Measurements from ENCODE around the gene LRRC23. TPM values are rescaled to one million over a fixed set of nuclear protein-coding genes. Genes with fewer than 3 reads are reported as not detected.
"Not testable (repeated sequence)": the region's sequence is repeated elsewhere in the genome, so short reads cannot be mapped to it uniquely, and the experiment has no call there.

The LRRC23 gene
- total RNA-seq, 4 donors from 2014 or later = 2.3 to 5.9 (median 4.8) TPM

GRCh38 chr12:6861391-6861790 lies 43.2 kb upstream of the LRRC23 start:
- 87 to 88% methylated on average over 9 of the region's 9 CpGs for WGBS, 2 donors
- no peak for TF ChIP-seq POLR2A (IDR thresholded peaks at IDR 0.05)
- no peak for TF ChIP-seq CTCF (IDR thresholded peaks at IDR 0.05)
- intact Hi-C loops (cut with DNase I) = no loop called here
- Histone ChIP-seq H3K9me3 (no peaks in the 10 kb centered on the region), H3K36me3 (peaks cover 54 to 100% (median 77%) of the 10 kb centered on the region in 3 donors), H3K27me3 (no peaks in the 10 kb centered on the region), H3K4me3 (no peak overlapping the region), H3K27ac (no peak overlapping the region), H3K4me1 (peaks cover 0 to 2% (median 0%) of the 10 kb centered on the region in 3 donors)
- no peak for DNase-seq

- intact Hi-C loops (cut with DNase I) = no loop called here
Observed at GRCh38 chr12:6863033-6863432, 41.6 kb upstream of the LRRC23 start.

GRCh38 chr12:6863586-6864321 lies 40.9 kb upstream of the LRRC23 start:
- Histone ChIP-seq H3K27me3 (no peaks in the 10 kb centered on the region), H3K36me3 (peaks cover 34 to 78% (median 56%) of the 10 kb centered on the region in 3 donors), H3K4me1 (peaks cover 12 to 19% (median 13%) of the 10 kb centered on the region in 3 donors), H3K9me3 (no peaks in the 10 kb centered on the region), H3K27ac (no peak overlapping the region), H3K4me3 (no peak overlapping the region)
- intact Hi-C loops (cut with DNase I) = no loop called here
- 88 to 93% methylated on average over 4 to 9 of the region's 16 CpGs for WGBS, 2 donors
- no peak for DNase-seq
- no peak for TF ChIP-seq POLR2A (IDR thresholded peaks at IDR 0.05)
- no peak for TF ChIP-seq CTCF (IDR thresholded peaks at IDR 0.05)

More at GRCh38 chr12:6863033-6863432, 41.6 kb upstream of the LRRC23 start:
- Histone ChIP-seq H3K27me3 (no peaks in the 10 kb centered on the region), H3K4me3 (no peak overlapping the region), H3K36me3 (peaks cover 41 to 83% (median 63%) of the 10 kb centered on the region in 3 donors), H3K9me3 (no peaks in the 10 kb centered on the region), H3K4me1 (peaks cover 6 to 12% (median 6%) of the 10 kb centered on the region in 3 donors), H3K27ac (no peak overlapping the region)
- TF ChIP-seq CTCF (IDR thresholded peaks at IDR 0.05) (no peak), POLR2A (IDR thresholded peaks at IDR 0.05) (no peak)
- DNase-seq = no peak
- WGBS, 2 donors = 91% methylated on average over 6 to 9 of the region's 11 CpGs

- H3K36me3 ChIP-seq = peaks cover 28 to 78% (median 47%) of the 10 kb centered on the region in 3 donors
- intact Hi-C loops (cut with DNase I) = not testable (repeated sequence)
Observed at GRCh38 chr12:6865307-6865706, 39.3 kb upstream of the LRRC23 start.

GRCh38 chr12:6866163-6866919 lies 38.3 kb upstream of the LRRC23 start:
- intact Hi-C loops (cut with DNase I) = no loop called here
- H3K9me3 ChIP-seq = no peaks in the 10 kb centered on the region
- H3K4me3 ChIP-seq = peak overlapping the region in 3 of 4 donors; percentile 90 to 100 (median 94)
- H3K27me3 ChIP-seq = no peaks in the 10 kb centered on the region
- no peak for DNase-seq
- TF ChIP-seq CTCF (IDR thresholded peaks at IDR 0.05) (no peak), POLR2A (IDR thresholded peaks at IDR 0.05) (no peak)
- peaks cover 26 to 45% (median 26%) of the 10 kb centered on the region in 3 donors for H3K4me1 ChIP-seq
- H3K27ac ChIP-seq = peak overlapping the region; percentile 94 to 100 (median 98)
- H3K36me3 ChIP-seq = peaks cover 19 to 78% (median 36%) of the 10 kb centered on the region in 3 donors
- 61 to 78% methylated on average over 16 to 17 of the region's 19 CpGs for WGBS, 2 donors

More at GRCh38 chr12:6865307-6865706, 39.3 kb upstream of the LRRC23 start:
- not testable (repeated sequence) for H3K27ac ChIP-seq, H3K9me3 ChIP-seq, DNase-seq, H3K27me3 ChIP-seq, H3K4me3 ChIP-seq
- peaks cover 18 to 34% (median 25%) of the 10 kb centered on the region in 3 donors for H3K4me1 ChIP-seq
- WGBS, 2 donors = 84 to 100% methylated on average over 5 of the region's 5 CpGs
